Loucy (cell line): ENCODE results near the gene CDR2L.

Experiments
- EZH2phosphoT487 ChIP-seq: fragments of 200-600 bp; IDR thresholded peaks from 2 replicates; pipeline ENCODE4 v1.6.1; 2018; ENCODE audit warnings: antibody characterized with exemption, mild to moderate bottlenecking, moderate library complexity, borderline replicate concordance
- TF ChIP-seq, protein P1 (sequence below): fragments of 200-600 bp; sonication (generic); conservative IDR thresholded peaks from 2 replicates; pipeline ENCODE4 v1.5.1; 2014; ENCODE audit warnings: mild to moderate bottlenecking, antibody characterized with exemption, low read length

DNA sequence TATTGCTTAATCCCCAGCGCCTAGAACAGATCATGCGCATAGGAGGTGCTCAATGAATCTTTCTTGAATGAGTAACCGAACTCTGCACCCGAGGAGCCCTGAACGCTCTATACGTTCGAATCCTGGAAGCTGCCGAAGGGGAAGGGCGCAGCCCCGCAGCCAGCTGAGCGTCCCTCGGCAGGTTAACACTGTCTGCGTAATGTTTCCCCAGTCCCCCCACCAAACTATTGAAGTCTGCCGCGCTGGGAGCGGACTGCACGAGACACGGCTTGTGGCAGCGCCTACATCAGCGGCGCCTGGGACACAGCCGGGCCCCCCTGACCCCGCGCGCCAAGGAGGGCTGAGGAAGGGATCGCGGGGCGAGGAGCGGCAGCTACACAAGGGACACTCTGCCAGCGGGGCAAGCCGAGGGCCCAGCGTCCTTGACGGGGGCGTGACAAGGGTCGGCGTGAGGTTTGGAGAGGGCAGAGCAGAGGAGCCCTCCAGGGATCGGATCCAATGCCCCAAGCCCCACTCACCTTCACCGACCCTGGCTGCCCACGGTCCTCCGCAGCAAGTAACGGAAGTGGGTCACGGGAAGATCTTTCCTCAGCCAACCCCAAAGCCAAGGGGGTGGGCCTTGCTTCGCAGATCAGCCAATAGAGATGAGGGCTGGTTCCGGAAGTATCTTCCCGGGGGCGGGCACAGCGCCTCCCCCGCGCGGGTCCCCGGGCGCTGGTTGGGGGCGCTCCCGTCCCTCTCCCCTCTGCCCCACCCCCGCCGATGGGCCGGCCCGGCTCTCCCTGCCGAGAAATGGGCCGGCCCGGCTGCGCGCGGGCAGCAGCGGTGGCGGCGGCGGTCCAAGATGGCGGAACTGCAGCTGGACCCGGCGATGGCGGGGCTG lies 59.2 kb downstream of the CDR2L start, which contains the start of the genes ATP5PD and KCTD2:
- TF ChIP-seq, protein P1, sequence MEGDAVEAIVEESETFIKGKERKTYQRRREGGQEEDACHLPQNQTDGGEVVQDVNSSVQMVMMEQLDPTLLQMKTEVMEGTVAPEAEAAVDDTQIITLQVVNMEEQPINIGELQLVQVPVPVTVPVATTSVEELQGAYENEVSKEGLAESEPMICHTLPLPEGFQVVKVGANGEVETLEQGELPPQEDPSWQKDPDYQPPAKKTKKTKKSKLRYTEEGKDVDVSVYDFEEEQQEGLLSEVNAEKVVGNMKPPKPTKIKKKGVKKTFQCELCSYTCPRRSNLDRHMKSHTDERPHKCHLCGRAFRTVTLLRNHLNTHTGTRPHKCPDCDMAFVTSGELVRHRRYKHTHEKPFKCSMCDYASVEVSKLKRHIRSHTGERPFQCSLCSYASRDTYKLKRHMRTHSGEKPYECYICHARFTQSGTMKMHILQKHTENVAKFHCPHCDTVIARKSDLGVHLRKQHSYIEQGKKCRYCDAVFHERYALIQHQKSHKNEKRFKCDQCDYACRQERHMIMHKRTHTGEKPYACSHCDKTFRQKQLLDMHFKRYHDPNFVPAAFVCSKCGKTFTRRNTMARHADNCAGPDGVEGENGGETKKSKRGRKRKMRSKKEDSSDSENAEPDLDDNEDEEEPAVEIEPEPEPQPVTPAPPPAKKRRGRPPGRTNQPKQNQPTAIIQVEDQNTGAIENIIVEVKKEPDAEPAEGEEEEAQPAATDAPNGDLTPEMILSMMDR = no peak
- no peak for TF ChIP-seq EZH2phosphoT487
